ENCODE measurements around the gene USHBP1. TPM values are rescaled to one million over a fixed set of nuclear protein-coding genes. Genes with fewer than 3 reads are reported as not detected.

Gene USHBP1
- total and polyA plus RNA-seq, 2 donors (not counting 1 experiment from before 2014, with no cell fraction given): not detected

- H3K4me3 ChIP-seq (replicated peaks in 1 of 4; ENCODE audit: control extremely low read depth in 1 of 4, insufficient read depth in 1 of 4, low read depth in 3 of 4, low read length in 4 of 4): no peak overlapping the region
- no peak for DNase-seq (ENCODE audit: low read depth in 2 of 2)
- H4K20me1 ChIP-seq (ENCODE audit: control insufficient read depth, extremely low read depth, insufficient read depth, low read length): no peaks in the 10 kb centered on the region
- TF ChIP-seq CTCF (conservative IDR thresholded peaks at IDR 0.05 in 1 of 2, IDR thresholded peaks at IDR 0.05 in 1 of 2; ENCODE audit: low read depth in 1 of 2, low read length in 2 of 2) (no peak), EZH2 (IDR thresholded peaks at IDR 0.05; ENCODE audit: low read length, missing control alignments) (no peak)
- H3K9ac ChIP-seq (ENCODE audit: insufficient read depth, low read length): no peak overlapping the region
- no peaks in the 10 kb centered on the region for H3K79me2 ChIP-seq (ENCODE audit: control insufficient read depth, insufficient read depth, low read length)
- no peaks in the 10 kb centered on the region for H3K27me3 ChIP-seq (ENCODE audit: control insufficient read depth, insufficient read depth, low read length)
- H3K9me3 ChIP-seq (ENCODE audit: control insufficient read depth, insufficient read depth, low read depth, low read length): no peaks in the 10 kb centered on the region
- H3K27ac ChIP-seq (ENCODE audit: insufficient read depth, low read length): no peak overlapping the region
- no peak overlapping the region for H3K4me2 ChIP-seq (ENCODE audit: extremely low read depth, insufficient read depth, low read length)
- H3K4me1 ChIP-seq (ENCODE audit: control insufficient read depth, extremely low read depth, insufficient read depth, low read length): peaks cover 8% of the 10 kb centered on the region
- H2AFZ ChIP-seq (ENCODE audit: low read length): no peak overlapping the region
- peaks cover 31% of the 10 kb centered on the region for H3K36me3 ChIP-seq (ENCODE audit: control insufficient read depth, insufficient read depth, low read length)
These were observed 52.7 kb downstream of the USHBP1 start for GRCh38 chr19:17211547-17212446.

GRCh38 chr19:17210296-17210695 lies 54.2 kb downstream of the USHBP1 start:
- H3K27ac ChIP-seq (ENCODE audit: insufficient read depth, low read length): no peak overlapping the region
- no peaks in the 10 kb centered on the region for H4K20me1 ChIP-seq (ENCODE audit: control insufficient read depth, extremely low read depth, insufficient read depth, low read length)
- no peaks in the 10 kb centered on the region for H3K27me3 ChIP-seq (ENCODE audit: control insufficient read depth, insufficient read depth, low read length)
- TF ChIP-seq CTCF (conservative IDR thresholded peaks at IDR 0.05 in 1 of 2, IDR thresholded peaks at IDR 0.05 in 1 of 2; ENCODE audit: low read depth in 1 of 2, low read length in 2 of 2) (no peak), EZH2 (IDR thresholded peaks at IDR 0.05; ENCODE audit: low read length, missing control alignments) (no peak)
- no peaks in the 10 kb centered on the region for H3K79me2 ChIP-seq (ENCODE audit: control insufficient read depth, insufficient read depth, low read length)
- no peaks in the 10 kb centered on the region for H3K9me3 ChIP-seq (ENCODE audit: control insufficient read depth, insufficient read depth, low read depth, low read length)
- no peak overlapping the region for H3K9ac ChIP-seq (ENCODE audit: insufficient read depth, low read length)
- DNase-seq (ENCODE audit: low read depth in 2 of 2): no peak
- peaks cover 37% of the 10 kb centered on the region for H3K36me3 ChIP-seq (ENCODE audit: control insufficient read depth, insufficient read depth, low read length)
- H3K4me2 ChIP-seq (ENCODE audit: extremely low read depth, insufficient read depth, low read length): no peak overlapping the region
- H3K4me1 ChIP-seq (ENCODE audit: control insufficient read depth, extremely low read depth, insufficient read depth, low read length): peaks cover 6% of the 10 kb centered on the region
- H2AFZ ChIP-seq (ENCODE audit: low read length): no peak overlapping the region
- no peak overlapping the region for H3K4me3 ChIP-seq (replicated peaks in 1 of 4; ENCODE audit: control extremely low read depth in 1 of 4, insufficient read depth in 1 of 4, low read depth in 3 of 4, low read length in 4 of 4)

- Histone ChIP-seq H3K27ac (ENCODE audit: insufficient read depth, low read length) (no peak overlapping the region), H3K4me3 (replicated peaks in 1 of 4; ENCODE audit: control extremely low read depth in 1 of 4, insufficient read depth in 1 of 4, low read depth in 3 of 4, low read length in 4 of 4) (no peak overlapping the region), H3K4me1 (ENCODE audit: control insufficient read depth, extremely low read depth, insufficient read depth, low read length) (peaks cover 1% of the 10 kb centered on the region), H3K9ac (ENCODE audit: insufficient read depth, low read length) (no peak overlapping the region), H3K9me3 (ENCODE audit: control insufficient read depth, insufficient read depth, low read depth, low read length) (no peaks in the 10 kb centered on the region), H3K4me2 (ENCODE audit: extremely low read depth, insufficient read depth, low read length) (no peak overlapping the region), H4K20me1 (ENCODE audit: control insufficient read depth, extremely low read depth, insufficient read depth, low read length) (no peaks in the 10 kb centered on the region), H3K36me3 (ENCODE audit: control insufficient read depth, insufficient read depth, low read length) (peaks cover 39% of the 10 kb centered on the region), H3K27me3 (ENCODE audit: control insufficient read depth, insufficient read depth, low read length) (no peaks in the 10 kb centered on the region), H2AFZ (ENCODE audit: low read length) (no peak overlapping the region), H3K79me2 (ENCODE audit: control insufficient read depth, insufficient read depth, low read length) (no peaks in the 10 kb centered on the region)
- TF ChIP-seq EZH2 (IDR thresholded peaks at IDR 0.05; ENCODE audit: low read length, missing control alignments) (no peak), CTCF (conservative IDR thresholded peaks at IDR 0.05 in 1 of 2, IDR thresholded peaks at IDR 0.05 in 1 of 2; ENCODE audit: low read depth in 1 of 2, low read length in 2 of 2) (no peak)
- DNase-seq (ENCODE audit: low read depth in 2 of 2): peak; percentile 16 to 36
These were observed 55.2 kb downstream of the USHBP1 start for GRCh38 chr19:17209126-17210036.

Measured in fibroblast of lung (primary cell).